ENCODE measurements around the gene RIPOR1. TPM values are rescaled to one million over a fixed set of nuclear protein-coding genes. Genes with fewer than 3 reads are reported as not detected.
A peak's percentile ranks its signal among the peaks of the same experiment; 100 is the strongest.
"Not testable (repeated sequence)": the region's sequence is repeated elsewhere in the genome, so short reads cannot be mapped to it uniquely, and the experiment has no call there.

The RIPOR1 gene
- total and polyA plus RNA-seq, 2 experiments from 2014 or later, result 27.8 to 91.6 TPM

DNA sequence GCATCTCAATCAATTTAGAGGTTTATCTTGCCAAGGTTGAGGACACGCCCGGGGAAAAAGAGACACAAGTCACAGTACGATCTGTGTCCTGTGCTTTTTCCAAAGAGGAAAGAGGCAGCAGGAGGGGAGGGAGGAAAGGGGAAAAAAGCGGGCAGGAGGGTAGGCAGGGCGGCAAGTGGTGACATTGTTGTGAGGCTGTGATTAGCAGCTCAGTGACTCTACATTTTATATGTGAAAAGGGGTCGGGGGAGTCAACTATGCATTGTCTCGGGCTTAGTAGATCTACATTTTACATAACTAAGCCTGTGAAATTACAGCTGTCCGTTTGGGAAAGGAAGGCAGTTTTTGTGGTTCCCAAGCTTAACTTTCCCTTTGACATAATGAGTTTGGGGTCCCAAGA lies 22.2 kb upstream of the RIPOR1 start:
- Histone ChIP-seq H4K20me1 (ENCODE audit: insufficient read depth) (no peaks in the 10 kb centered on the region), H3K4me2 (ENCODE audit: unreplicated experiment) (no peak overlapping the region), H3K9ac (no peak overlapping the region), H3K4me3 (no peak overlapping the region), H3K4me1 (ENCODE audit: insufficient read depth) (no peaks in the 10 kb centered on the region), H2AFZ (no peak overlapping the region), H3K36me3 (ENCODE audit: low read depth) (no peaks in the 10 kb centered on the region), H3F3A (ENCODE audit: insufficient read depth) (peaks cover 10% of the 10 kb centered on the region; the same call in 1 of the 2 replicates), H3K9me3 (ENCODE audit: low read depth) (no peaks in the 10 kb centered on the region), H3K27ac (no peak overlapping the region), H3K27me3 (replicated peaks; ENCODE audit: insufficient read depth) (no peaks in the 10 kb centered on the region), H3K9me2 (ENCODE audit: insufficient read depth) (no peaks in the 10 kb centered on the region), H3K79me2 (ENCODE audit: insufficient read depth) (no peaks in the 10 kb centered on the region)
- in situ Hi-C loops (cut with MboI), result no loop called here
- 63% methylated on average over 8 of the region's 8 CpGs for WGBS, 2 experiments (ENCODE audit: low coverage in 1 of 2, low lambda C conversion rate in 2 of 2, missing lambda C conversion rate in 2 of 2)
- no peak for DNase-seq
- TF ChIP-seq EZH2phosphoT487 (IDR thresholded peaks at IDR 0.05; ENCODE audit: insufficient read depth, low read depth) (no peak), EZH2 (IDR thresholded peaks at IDR 0.05; ENCODE audit: insufficient read depth, poor library complexity, severe bottlenecking) (no peak)

DNA sequence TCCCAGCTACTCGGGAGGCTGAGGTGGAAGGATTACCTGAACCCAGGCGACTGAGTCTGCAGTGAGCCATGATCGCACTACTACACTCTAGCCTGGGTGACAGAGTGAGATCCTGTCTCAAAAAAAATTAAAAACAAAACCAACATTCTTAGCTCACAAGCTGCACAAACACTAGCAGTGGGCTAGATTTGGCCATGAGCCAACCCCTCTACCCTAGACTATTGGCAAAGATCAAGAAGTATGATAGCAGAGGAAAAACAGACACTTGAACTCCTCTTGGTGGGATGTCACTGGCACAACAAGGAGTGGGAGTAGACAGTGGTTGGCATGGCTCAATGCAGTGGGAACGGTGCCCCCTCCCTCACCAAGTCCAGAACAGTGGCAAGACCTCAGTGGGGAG lies 19.6 kb upstream of the RIPOR1 start:
- Histone ChIP-seq H3K4me2 (ENCODE audit: unreplicated experiment) (no peak overlapping the region), H3F3A (ENCODE audit: insufficient read depth) (peaks cover 3% of the 10 kb centered on the region; the same call in 1 of the 2 replicates), H3K9me3 (ENCODE audit: low read depth) (no peaks in the 10 kb centered on the region), H3K4me3 (no peak overlapping the region), H2AFZ (no peak overlapping the region), H3K9ac (no peak overlapping the region), H3K79me2 (ENCODE audit: insufficient read depth) (no peaks in the 10 kb centered on the region), H3K9me2 (ENCODE audit: insufficient read depth) (no peaks in the 10 kb centered on the region), H3K36me3 (ENCODE audit: low read depth) (no peaks in the 10 kb centered on the region), H3K4me1 (ENCODE audit: insufficient read depth) (no peaks in the 10 kb centered on the region), H4K20me1 (ENCODE audit: insufficient read depth) (no peaks in the 10 kb centered on the region), H3K27ac (no peak overlapping the region), H3K27me3 (replicated peaks; ENCODE audit: insufficient read depth) (no peaks in the 10 kb centered on the region)
- no peak for DNase-seq
- in situ Hi-C loops (cut with MboI), result no loop called here
- no peak for TF ChIP-seq EZH2phosphoT487 (IDR thresholded peaks at IDR 0.05; ENCODE audit: insufficient read depth, low read depth)
- TF ChIP-seq EZH2 (IDR thresholded peaks at IDR 0.05; ENCODE audit: insufficient read depth, poor library complexity, severe bottlenecking), result no peak
- 69 to 74% methylated on average over 4 of the region's 4 CpGs for WGBS, 2 experiments (ENCODE audit: low coverage in 1 of 2, low lambda C conversion rate in 2 of 2, missing lambda C conversion rate in 2 of 2)

DNA sequence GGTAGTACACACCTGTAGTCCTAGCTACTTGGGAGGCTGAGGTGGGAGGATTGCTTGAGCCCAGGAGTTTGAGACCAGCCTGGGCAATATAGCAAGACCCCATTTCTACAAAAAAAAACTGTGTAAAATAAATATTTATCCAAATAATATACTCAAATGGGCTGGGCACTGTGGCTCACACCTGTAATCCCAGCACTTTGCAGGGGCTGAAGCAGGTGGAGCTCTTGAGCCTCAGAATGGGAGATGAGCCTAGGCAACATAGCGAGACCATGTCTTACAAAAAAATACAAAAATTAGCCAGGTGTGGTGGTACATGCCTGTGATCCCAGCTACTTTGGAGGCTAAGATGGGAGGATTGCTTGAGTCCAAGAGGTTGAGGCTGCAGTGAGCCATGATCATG lies 14.7 kb upstream of the RIPOR1 start:
- H3K4me2 ChIP-seq (ENCODE audit: unreplicated experiment); H2AFZ ChIP-seq; H3K9me2 ChIP-seq (ENCODE audit: insufficient read depth); H3K27ac ChIP-seq; H4K20me1 ChIP-seq (ENCODE audit: insufficient read depth); H3K79me2 ChIP-seq (ENCODE audit: insufficient read depth); H3K9ac ChIP-seq; H3K4me3 ChIP-seq; in situ Hi-C loops (cut with MboI); DNase-seq; H3K9me3 ChIP-seq (ENCODE audit: low read depth); H3K27me3 ChIP-seq (replicated peaks; ENCODE audit: insufficient read depth); H3K36me3 ChIP-seq (ENCODE audit: low read depth): not testable (repeated sequence)
- Histone ChIP-seq H3F3A (ENCODE audit: insufficient read depth) (peaks cover 18% of the 10 kb centered on the region; the same call in 1 of the 2 replicates), H3K4me1 (ENCODE audit: insufficient read depth) (peaks cover 12% of the 10 kb centered on the region)
- 100% methylated on average over 1 of the region's 1 CpG for WGBS, 2 experiments (ENCODE audit: low coverage in 1 of 2, low lambda C conversion rate in 2 of 2, missing lambda C conversion rate in 2 of 2)

DNA sequence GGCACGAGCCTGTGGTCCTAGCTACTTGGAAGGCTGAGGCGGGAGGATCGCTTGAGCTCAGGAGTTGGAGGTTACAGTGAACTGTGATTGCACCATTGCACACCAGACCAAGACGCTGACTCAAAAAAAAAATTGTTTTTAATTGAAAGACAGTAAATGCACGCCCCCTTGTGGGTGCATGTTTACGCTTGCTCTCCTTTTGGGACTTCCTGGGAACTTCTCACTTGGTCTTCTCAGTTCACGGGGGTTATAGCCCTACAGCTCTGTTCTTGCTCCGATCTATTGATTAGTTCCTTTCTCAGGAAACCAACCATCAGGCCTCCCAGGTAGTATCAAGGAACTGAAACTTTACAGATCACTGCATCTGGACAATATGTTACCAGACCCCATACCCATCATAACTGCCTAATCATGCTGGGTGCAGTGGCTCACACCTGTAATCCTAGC lies 14.2 kb upstream of the RIPOR1 start:
- in situ Hi-C loops (cut with MboI), result no loop called here
- peaks cover 18% of the 10 kb centered on the region; the same call in 1 of the 2 replicates for H3F3A ChIP-seq (ENCODE audit: insufficient read depth)
- peaks cover 12% of the 10 kb centered on the region for H3K4me1 ChIP-seq (ENCODE audit: insufficient read depth)
- H2AFZ ChIP-seq, result no peak overlapping the region
- H3K9ac ChIP-seq, result no peak overlapping the region
- TF ChIP-seq EZH2phosphoT487 (IDR thresholded peaks at IDR 0.05; ENCODE audit: insufficient read depth, low read depth), result no peak
- no peak for TF ChIP-seq EZH2 (IDR thresholded peaks at IDR 0.05; ENCODE audit: insufficient read depth, poor library complexity, severe bottlenecking)
- H3K27me3 ChIP-seq (replicated peaks; ENCODE audit: insufficient read depth), result no peaks in the 10 kb centered on the region
- DNase-seq, result peak; percentile 92
- no peak overlapping the region for H3K4me2 ChIP-seq (ENCODE audit: unreplicated experiment)
- H3K36me3 ChIP-seq (ENCODE audit: low read depth), result no peaks in the 10 kb centered on the region
- 5 to 6% methylated on average over 8 of the region's 8 CpGs for WGBS, 2 experiments (ENCODE audit: low coverage in 1 of 2, low lambda C conversion rate in 2 of 2, missing lambda C conversion rate in 2 of 2)
- H3K9me2 ChIP-seq (ENCODE audit: insufficient read depth), result no peaks in the 10 kb centered on the region
- no peak overlapping the region for H3K27ac ChIP-seq
- no peaks in the 10 kb centered on the region for H3K9me3 ChIP-seq (ENCODE audit: low read depth)
- H4K20me1 ChIP-seq (ENCODE audit: insufficient read depth), result no peaks in the 10 kb centered on the region
- no peak overlapping the region for H3K4me3 ChIP-seq
- H3K79me2 ChIP-seq (ENCODE audit: insufficient read depth), result no peaks in the 10 kb centered on the region

All from GM23248 (cell line).